ENCODE results near the gene BARHL2.
A peak's percentile ranks its signal among the peaks of the same experiment; 100 is the strongest.

DNA sequence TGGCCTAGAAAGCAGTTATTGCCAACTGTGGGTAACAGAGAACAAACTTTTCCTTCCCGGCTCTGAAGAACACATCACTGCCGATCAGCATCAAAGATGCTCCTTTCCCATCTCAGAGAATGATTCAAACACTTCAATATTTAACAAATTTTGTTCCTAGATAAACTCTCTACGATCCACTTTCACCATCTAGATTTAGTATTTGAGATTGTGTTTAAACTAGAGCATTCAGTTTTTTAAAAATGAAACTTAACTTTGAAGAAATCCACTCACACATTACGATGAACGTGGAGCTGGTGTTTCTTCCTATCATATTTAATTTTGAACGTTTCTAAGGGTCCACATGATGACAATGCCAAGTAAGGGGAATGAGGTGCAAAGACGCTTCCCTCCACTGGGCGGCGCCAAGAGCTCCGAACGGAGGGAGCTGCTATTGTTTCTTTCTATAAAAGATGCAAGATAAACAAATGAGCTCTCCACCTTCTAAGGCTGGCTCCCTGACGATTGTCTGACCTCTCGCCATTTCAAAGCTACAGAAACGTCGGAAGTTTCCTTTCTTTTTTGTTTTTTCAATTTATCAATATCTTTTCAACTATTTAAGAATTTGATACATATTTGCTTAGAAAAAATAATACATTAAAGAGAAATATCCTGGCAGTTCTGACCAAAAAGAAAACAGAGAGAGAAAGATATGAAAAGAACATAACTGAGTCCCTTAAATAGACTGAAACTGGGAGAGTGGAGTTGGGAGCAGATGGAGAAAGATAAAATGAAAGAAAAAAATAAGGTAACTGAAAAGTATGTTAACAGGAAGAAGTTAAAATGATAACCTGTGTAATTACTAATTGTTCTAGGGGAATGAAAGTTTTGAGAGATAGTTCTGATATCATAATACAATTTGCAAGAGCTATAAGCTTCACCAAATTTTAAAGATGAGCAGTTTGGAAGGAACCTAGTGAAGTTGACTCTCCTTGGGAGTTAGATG, 4.4 kb upstream of the BARHL2 start:
- TF ChIP-seq, protein P1, sequence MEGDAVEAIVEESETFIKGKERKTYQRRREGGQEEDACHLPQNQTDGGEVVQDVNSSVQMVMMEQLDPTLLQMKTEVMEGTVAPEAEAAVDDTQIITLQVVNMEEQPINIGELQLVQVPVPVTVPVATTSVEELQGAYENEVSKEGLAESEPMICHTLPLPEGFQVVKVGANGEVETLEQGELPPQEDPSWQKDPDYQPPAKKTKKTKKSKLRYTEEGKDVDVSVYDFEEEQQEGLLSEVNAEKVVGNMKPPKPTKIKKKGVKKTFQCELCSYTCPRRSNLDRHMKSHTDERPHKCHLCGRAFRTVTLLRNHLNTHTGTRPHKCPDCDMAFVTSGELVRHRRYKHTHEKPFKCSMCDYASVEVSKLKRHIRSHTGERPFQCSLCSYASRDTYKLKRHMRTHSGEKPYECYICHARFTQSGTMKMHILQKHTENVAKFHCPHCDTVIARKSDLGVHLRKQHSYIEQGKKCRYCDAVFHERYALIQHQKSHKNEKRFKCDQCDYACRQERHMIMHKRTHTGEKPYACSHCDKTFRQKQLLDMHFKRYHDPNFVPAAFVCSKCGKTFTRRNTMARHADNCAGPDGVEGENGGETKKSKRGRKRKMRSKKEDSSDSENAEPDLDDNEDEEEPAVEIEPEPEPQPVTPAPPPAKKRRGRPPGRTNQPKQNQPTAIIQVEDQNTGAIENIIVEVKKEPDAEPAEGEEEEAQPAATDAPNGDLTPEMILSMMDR (IDR thresholded peaks at IDR 0.05): peak; percentile 31 to 71 (median 66)
- no peak for TF ChIP-seq POLR2A (IDR thresholded peaks at IDR 0.05)
